GM19043 (cell line): ENCODE results near the gene C5orf46.
"Not testable (repeated sequence)": the region's sequence is repeated elsewhere in the genome, so short reads cannot be mapped to it uniquely, and the experiment has no call there.

ENCODE experiments used
- ATAC-seq: cut with Tn5 transposase; IDR thresholded peaks from one replicate; pipeline ENCODE4 v1.9.1; 2021; ENCODE audit warnings: low read depth; ENCODE audit not compliant: unreplicated experiment

Gene C5orf46

GRCh38 chr5:147898875-147899401, 7.4 kb downstream of the C5orf46 start:
- no peak for ATAC-seq

- no peak for ATAC-seq
Measured at GRCh38 chr5:147895864-147896263, 10.5 kb downstream of the C5orf46 start.

GRCh38 chr5:147893820-147894219, 12.5 kb downstream of the C5orf46 start:
- no peak for ATAC-seq

- ATAC-seq: no peak
Measured at GRCh38 chr5:147892696-147893296, 13.5 kb downstream of the C5orf46 start.

- no peak for ATAC-seq
Measured at GRCh38 chr5:147887930-147888329, 18.4 kb downstream of the C5orf46 start.

- ATAC-seq: no peak
Measured at GRCh38 chr5:147887026-147887627, 19.2 kb downstream of the C5orf46 start.

- no peak for ATAC-seq
Measured at GRCh38 chr5:147882586-147883313, 23.6 kb downstream of the C5orf46 start.

GRCh38 chr5:147880487-147880886, 25.9 kb downstream of the C5orf46 start:
- no peak for ATAC-seq

- ATAC-seq: no peak
Measured at GRCh38 chr5:147879784-147880183, 26.6 kb downstream of the C5orf46 start.

- ATAC-seq: no peak
Measured at GRCh38 chr5:147878066-147878759, 28.1 kb downstream of the C5orf46 start, which contains the start of gene SCGB3A2. SCGB3A2 (plus strand) TSS chr5:147878711; CDS start chr5:147878804, 93 bp downstream.

- no peak for ATAC-seq
Measured at GRCh38 chr5:147876626-147877025, 29.7 kb downstream of the C5orf46 start.

GRCh38 chr5:147876141-147876540, 30.2 kb downstream of the C5orf46 start:
- ATAC-seq: no peak

GRCh38 chr5:147874910-147875367, 31.4 kb downstream of the C5orf46 start:
- ATAC-seq: no peak

- ATAC-seq: not testable (repeated sequence)
Measured at GRCh38 chr5:147874118-147874875, 32.0 kb downstream of the C5orf46 start.

- ATAC-seq: not testable (repeated sequence)
Measured at GRCh38 chr5:147872744-147873435, 33.4 kb downstream of the C5orf46 start.

GRCh38 chr5:147871980-147872549, 34.3 kb downstream of the C5orf46 start:
- not testable (repeated sequence) for ATAC-seq

GRCh38 chr5:147869892-147870291, 36.4 kb downstream of the C5orf46 start:
- ATAC-seq: not testable (repeated sequence)

- ATAC-seq: no peak
Measured at GRCh38 chr5:147869112-147869511, 37.2 kb downstream of the C5orf46 start.
